ENCODE measurements around the gene RASL10B.
"Not testable (repeated sequence)": the region's sequence is repeated elsewhere in the genome, so short reads cannot be mapped to it uniquely, and the experiment has no call there.

GRCh38 chr17:35703308-35703707, 28.1 kb upstream of the RASL10B start:
- TF ChIP-seq POLR2A (IDR thresholded peaks at IDR 0.05; ENCODE audit: low read length); GATA1 (IDR thresholded peaks at IDR 0.05; ENCODE audit: low read depth, low read length): not testable (repeated sequence)

Data from erythroblast (primary cell).